ENCODE results near the gene PCDHGA8.
"Not testable (repeated sequence)": the region's sequence is repeated elsewhere in the genome, so short reads cannot be mapped to it uniquely, and the experiment has no call there.

Gene PCDHGA8

DNA sequence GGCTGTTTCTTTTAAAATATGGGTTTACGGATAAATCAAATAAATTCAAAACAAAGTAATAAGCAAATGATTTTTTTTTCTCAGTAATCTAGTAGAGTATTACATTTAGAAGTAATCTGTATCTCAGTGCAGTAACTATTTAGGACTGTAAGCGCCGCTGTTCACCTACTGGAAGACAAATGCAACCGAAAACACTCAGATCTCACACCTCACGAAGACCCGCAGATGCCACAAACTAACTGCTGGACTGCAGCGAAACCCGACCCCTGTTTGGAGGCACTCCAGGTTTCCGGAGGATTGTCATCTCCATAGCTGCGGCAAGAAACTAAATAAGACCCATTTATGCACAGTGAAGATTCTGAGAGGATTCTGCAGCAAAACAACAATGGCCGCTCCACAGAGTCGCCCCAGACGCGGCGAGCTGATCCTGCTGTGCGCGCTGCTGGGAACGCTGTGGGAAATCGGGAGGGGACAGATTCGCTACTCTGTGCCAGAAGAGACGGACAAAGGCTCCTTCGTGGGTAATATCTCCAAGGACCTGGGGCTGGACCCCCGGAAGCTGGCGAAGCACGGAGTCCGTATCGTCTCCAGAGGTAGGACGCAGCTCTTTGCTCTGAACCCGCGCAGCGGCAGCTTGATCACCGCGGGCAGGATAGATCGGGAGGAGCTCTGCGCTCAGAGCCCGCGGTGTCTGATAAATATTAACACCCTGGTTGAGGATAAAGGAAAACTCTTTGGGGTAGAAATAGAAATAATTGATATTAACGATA, at the start of gene PCDHGA8:
Gene PCDHGA8, plus strand, starts transcription at position 205 of the 770 bp plus-strand sequence. Its CDS starts 181 bp downstream, at position 386.
- TF ChIP-seq, protein P1, sequence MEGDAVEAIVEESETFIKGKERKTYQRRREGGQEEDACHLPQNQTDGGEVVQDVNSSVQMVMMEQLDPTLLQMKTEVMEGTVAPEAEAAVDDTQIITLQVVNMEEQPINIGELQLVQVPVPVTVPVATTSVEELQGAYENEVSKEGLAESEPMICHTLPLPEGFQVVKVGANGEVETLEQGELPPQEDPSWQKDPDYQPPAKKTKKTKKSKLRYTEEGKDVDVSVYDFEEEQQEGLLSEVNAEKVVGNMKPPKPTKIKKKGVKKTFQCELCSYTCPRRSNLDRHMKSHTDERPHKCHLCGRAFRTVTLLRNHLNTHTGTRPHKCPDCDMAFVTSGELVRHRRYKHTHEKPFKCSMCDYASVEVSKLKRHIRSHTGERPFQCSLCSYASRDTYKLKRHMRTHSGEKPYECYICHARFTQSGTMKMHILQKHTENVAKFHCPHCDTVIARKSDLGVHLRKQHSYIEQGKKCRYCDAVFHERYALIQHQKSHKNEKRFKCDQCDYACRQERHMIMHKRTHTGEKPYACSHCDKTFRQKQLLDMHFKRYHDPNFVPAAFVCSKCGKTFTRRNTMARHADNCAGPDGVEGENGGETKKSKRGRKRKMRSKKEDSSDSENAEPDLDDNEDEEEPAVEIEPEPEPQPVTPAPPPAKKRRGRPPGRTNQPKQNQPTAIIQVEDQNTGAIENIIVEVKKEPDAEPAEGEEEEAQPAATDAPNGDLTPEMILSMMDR (IDR thresholded peaks at IDR 0.05; ENCODE audit: low read depth, low read length) = peak; percentile 12
- DNase-seq (ENCODE audit: low read depth in 2 of 2) = no peak
- H3K4me3 ChIP-seq (replicated peaks in 1 of 2; ENCODE audit: low read depth in 2 of 2, low read length in 2 of 2) = peak within 1 kb of the TSS; percentile 2 to 14

DNA sequence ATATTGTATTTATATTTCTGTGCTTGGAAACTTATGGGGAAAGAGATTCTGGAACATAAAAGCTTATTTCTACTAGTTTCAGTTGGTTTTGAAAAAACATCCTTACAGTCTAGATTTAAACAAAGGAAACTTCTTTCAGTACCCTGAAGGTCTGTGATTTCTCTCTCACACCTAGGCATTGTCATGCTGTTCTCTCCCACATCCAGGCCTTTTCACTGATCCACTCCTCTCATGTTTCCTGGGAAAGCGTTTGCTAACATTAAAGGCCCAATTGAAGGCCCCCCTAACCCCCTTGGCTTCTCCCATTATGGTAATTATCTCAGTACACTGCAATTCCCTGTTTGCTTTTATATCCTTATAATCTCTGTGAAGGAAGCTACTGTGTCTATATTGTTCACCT, 49.7 kb upstream of the PCDHGA8 start:
- TF ChIP-seq, protein P1 (IDR thresholded peaks at IDR 0.05; ENCODE audit: low read depth, low read length) = no peak
- DNase-seq (ENCODE audit: low read depth in 2 of 2) = no peak
- H3K4me3 ChIP-seq (replicated peaks in 1 of 2; ENCODE audit: low read depth in 2 of 2, low read length in 2 of 2) = no peak overlapping the region

DNA sequence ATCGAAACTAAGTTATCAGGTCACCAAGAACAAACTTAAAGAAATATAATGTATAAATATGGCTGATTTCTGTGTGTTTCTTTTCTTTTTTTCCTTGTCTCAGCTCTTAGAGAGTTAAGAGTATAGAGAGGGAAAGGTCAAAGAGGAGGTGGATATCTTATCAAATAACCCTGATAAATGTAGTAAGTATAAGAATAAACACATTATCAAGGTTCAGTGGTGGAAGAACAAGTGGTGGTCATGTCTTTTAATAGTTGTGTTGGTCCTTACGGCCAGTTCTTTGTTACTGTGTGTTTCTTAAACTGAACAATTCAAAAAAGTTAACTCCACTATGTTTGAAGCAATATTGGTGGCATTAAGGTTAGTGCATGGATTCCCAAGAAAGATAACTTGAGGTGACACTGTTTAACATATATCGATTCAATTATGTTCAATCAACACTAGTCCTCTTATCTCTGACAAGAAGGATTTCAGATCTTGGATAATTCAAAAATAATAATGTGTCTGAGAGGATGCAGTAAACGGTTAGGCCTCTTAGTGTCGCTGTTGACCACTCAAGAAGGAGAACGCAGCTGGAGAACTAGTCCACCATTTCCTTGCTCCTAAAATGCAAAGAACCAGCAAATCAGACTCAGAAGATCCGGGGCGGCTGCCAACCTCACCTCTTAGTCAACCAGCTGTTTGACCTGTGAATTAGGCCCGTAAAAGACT, 49.0 kb upstream of the PCDHGA8 start, which contains the start of gene PCDHGA3:
Gene PCDHGA3, plus strand, starts transcription at position 588 of the 711 bp plus-strand sequence. CDS start 205 bp downstream, outside the sequence.
- peak; percentile 59 to 73 for DNase-seq (ENCODE audit: low read depth in 2 of 2)
- TF ChIP-seq, protein P1 (IDR thresholded peaks at IDR 0.05; ENCODE audit: low read depth, low read length) = peak; percentile 46
- peak within 1 kb of the TSS; percentile 25 to 35 for H3K4me3 ChIP-seq (replicated peaks in 1 of 2; ENCODE audit: low read depth in 2 of 2, low read length in 2 of 2)

DNA sequence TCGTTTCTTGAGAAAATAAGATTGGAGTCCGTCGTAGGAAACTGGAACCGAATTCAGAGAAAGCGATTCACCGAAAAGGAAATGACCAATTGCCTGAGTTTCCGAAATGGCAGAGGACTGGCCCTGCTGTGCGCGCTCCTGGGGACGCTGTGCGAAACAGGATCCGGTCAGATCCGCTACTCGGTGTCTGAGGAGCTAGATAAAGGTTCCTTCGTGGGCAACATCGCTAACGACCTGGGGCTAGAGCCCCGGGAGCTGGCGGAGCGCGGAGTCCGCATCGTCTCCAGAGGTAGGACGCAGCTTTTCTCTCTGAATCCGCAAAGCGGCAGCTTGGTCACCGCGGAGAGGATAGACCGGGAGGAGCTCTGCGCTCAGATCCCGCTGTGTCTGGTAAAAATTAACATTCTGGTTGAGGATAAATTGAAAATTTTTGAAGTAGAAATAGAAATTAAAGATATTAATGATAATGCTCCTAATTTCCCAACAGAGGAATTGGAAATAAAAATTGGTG, 48.4 kb upstream of the PCDHGA8 start:
- no peak for DNase-seq (ENCODE audit: low read depth in 2 of 2)
- H3K4me3 ChIP-seq (replicated peaks in 1 of 2; ENCODE audit: low read depth in 2 of 2, low read length in 2 of 2) = peak overlapping the region; percentile 25 to 35
- TF ChIP-seq, protein P1 (IDR thresholded peaks at IDR 0.05; ENCODE audit: low read depth, low read length) = no peak

DNA sequence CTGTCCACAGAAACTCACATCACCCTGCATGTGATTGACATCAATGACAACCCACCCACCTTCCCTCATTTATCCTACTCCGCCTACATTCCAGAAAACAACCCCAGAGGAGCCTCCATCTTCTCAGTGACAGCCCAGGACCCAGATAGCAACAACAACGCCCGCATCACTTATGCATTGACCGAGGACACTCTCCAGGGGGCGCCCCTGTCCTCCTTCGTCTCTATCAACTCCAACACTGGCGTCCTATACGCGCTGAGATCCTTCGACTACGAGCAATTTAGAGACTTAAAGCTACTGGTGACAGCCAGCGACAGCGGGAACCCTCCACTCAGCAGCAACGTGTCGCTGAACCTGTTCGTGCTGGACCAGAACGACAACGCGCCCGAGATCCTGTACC, 47.1 kb upstream of the PCDHGA8 start:
- TF ChIP-seq, protein P1 (IDR thresholded peaks at IDR 0.05; ENCODE audit: low read depth, low read length) = no peak
- DNase-seq (ENCODE audit: low read depth in 2 of 2) = no peak
- H3K4me3 ChIP-seq (replicated peaks in 1 of 2; ENCODE audit: low read depth in 2 of 2, low read length in 2 of 2) = no peak overlapping the region

DNA sequence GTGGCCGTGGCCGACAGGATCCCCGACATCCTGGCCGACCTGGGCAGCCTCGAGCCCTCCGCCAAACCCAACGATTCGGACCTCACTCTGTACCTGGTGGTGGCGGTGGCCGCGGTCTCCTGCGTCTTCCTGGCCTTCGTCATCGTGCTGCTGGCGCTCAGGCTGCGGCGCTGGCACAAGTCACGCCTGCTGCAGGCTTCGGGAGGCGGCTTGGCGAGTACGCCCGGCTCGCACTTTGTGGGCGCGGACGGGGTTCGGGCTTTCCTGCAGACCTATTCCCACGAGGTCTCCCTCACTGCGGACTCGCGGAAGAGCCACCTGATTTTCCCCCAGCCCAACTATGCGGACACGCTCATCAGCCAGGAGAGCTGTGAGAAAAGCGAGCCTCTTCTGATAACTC, 46.4 kb upstream of the PCDHGA8 start:
- H3K4me3 ChIP-seq (replicated peaks in 1 of 2; ENCODE audit: low read depth in 2 of 2, low read length in 2 of 2); DNase-seq (ENCODE audit: low read depth in 2 of 2): not testable (repeated sequence)

All from cardiac fibroblast (primary cell).